RKO (cell line): Measurements from ENCODE around the gene AVL9.
"Not testable (repeated sequence)": the region's sequence is repeated elsewhere in the genome, so short reads cannot be mapped to it uniquely, and the experiment has no call there.

ENCODE experiments used
- DNase-seq: peaks from one replicate; pipeline ENCODE4 v3.0.0-alpha.2; 2016; ENCODE audit warnings: low spot score

AVL9 gene

GRCh38 chr7:32495298-32496051 lies at the start of gene AVL9:
Gene AVL9, plus strand, starts transcription at chr7:32495489. Its CDS starts 221 bp downstream, at chr7:32495710.
- DNase-seq, result peak; percentile 92

DNA sequence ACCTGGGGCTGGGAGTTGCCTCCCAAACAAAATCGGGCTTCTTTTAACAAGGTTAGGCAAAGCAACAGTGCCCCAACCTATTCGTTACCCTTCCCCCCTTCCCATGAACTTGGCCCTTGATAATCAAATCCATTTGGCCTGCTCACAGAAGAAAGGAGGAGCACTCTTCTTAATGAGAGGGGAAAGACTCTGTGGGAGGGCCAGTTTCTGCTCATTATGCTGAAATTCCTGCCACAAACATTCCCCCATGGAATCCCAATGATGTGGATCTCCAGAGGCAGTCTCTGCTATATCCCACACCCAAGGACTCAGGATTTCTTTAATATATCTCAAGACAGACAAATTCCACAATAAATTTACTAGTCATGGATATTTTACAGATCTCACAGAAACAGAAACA lies 48.1 kb upstream of the AVL9 start:
- DNase-seq, result no peak

- DNase-seq, result peak; percentile 16
Measured at GRCh38 chr7:32453341-32454011, 41.8 kb upstream of the AVL9 start.

GRCh38 chr7:32458025-32458424 lies 37.3 kb upstream of the AVL9 start:
- DNase-seq, result no peak

- DNase-seq, result no peak
Measured at GRCh38 chr7:32459788-32460187, 35.5 kb upstream of the AVL9 start.

GRCh38 chr7:32461484-32461883 lies 33.8 kb upstream of the AVL9 start:
- no peak for DNase-seq

DNA sequence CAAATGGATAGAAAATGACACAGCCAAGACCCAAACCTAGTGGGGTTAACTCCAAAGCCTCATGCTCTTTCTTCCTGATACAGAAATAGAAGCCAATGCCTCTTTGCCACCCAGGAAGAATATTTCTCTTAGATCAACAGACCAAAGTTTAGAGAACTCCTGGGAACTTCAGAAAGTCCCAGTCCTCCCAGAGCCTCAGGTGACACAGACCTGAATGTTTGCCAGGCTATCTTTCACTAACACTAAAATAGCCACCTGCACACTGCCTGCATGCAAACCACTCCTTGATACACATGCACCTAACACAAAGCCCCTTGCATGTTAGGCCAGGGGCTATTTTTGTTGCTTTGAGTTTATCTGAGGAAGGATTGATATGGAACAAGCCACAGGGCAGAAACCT lies 32.8 kb upstream of the AVL9 start:
- no peak for DNase-seq

GRCh38 chr7:32462977-32463376 lies 32.3 kb upstream of the AVL9 start:
- DNase-seq, result no peak

- not testable (repeated sequence) for DNase-seq
Measured at GRCh38 chr7:32464641-32465416, 30.5 kb upstream of the AVL9 start.

- not testable (repeated sequence) for DNase-seq
Measured at GRCh38 chr7:32470004-32470403, 25.3 kb upstream of the AVL9 start.

DNA sequence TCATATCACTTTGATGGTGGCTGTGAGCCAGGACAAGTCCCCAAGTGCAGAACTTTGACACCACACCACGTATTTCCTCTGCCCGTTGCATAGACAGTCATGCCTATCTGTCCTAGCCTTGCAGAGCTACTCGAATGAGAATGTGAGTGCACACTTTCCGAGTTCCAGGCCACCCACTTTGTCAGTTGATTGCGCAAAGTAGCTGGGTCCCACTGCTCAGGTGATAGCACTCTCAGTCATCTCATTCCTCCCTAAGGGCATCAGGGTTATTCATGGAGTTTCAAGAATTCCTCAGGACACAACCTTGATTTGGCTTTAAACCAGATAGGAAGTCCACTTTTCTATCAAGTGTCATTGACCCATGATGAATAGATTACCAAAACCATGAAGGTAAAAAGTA lies 24.4 kb upstream of the AVL9 start:
- no peak for DNase-seq

DNA sequence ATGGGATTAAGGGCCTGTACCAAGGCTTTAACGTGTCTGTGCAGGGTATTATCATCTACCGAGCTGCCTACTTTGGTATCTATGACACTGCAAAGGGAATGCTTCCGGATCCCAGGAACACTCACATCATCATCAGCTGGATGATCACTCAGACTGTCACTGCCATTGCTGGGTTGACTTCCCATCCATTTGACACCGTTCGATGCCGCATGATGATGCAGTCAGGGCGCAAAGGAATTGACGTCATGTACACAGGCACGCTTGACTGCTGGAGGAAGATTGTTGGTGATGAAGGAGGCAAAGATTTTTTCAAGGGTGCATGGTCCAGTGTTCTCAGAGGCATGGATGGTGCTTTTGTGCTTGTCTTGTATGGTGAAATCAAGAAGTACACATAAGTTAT lies 23.3 kb upstream of the AVL9 start:
- DNase-seq, result no peak

DNA sequence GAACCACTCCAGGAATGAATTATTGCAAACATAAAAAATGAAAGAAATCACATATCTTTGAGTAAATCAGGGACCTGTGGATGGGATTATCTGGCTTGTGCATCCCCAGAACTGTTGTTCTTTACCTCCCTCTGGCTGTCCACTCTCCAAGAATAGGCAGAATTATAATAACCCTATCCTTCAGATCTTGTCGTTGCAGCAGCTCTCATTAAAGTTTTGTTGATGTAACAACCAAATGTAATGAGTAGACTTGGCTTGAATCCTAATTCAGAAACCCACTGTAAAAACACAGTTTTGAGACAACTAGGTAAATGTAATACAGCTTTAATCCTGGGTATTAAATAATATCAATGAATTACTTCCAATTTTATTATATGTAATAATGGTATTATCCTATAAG lies 21.3 kb upstream of the AVL9 start:
- DNase-seq, result no peak

DNA sequence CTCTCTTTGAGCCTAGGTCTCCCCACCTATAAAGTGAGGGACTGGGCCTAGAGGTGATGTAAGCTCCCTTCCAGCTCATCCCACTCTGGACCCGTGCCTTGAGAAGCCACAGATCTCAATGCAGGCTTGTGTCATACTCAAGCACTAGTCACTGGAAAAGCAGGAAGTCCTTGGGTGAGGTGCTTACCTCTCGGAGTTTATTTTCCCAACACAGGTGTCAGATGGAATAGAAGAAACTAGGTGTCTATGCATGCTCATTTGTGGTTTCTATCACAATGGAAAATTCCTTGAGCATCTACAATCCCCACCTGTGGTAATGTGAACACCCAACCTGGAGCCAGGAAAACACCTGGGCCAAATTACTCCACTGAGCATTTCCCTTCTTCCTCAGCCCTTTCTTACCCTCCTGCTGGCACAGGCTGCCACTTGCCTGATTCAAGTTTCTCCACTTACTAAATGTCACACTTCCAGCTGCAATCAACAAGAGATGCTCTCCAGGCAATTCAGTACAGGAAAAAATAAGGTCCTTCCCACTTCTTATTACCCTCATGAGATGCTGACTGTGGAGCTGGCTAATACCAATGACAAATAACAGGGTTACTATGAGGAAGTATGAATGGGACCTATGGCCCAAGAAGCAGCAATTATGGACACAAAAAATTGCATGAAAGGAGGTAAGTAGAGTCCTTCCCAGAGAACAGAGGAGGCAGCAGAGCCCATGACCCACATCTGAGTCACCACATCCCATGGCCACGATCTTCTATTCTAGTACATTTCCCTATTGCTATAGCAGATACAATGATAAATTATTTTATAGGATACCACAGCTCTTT lies 18.3 kb upstream of the AVL9 start:
- no peak for DNase-seq

DNA sequence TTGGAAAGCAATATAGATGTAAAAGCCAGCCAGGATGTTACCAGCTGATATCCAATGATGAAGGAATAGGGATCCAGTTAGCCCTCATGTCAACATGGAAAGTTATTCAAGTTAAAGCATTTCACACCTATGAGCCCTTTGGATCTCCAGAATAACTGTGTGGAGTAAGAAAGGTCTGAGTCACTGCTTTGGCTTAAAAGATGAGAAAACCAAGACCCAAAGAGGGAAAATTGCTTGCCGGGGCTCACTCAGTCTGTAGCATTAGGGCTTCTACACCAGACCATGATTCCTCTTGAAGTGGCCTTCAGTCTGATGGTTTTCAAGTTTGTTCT lies 17.7 kb upstream of the AVL9 start:
- no peak for DNase-seq

DNA sequence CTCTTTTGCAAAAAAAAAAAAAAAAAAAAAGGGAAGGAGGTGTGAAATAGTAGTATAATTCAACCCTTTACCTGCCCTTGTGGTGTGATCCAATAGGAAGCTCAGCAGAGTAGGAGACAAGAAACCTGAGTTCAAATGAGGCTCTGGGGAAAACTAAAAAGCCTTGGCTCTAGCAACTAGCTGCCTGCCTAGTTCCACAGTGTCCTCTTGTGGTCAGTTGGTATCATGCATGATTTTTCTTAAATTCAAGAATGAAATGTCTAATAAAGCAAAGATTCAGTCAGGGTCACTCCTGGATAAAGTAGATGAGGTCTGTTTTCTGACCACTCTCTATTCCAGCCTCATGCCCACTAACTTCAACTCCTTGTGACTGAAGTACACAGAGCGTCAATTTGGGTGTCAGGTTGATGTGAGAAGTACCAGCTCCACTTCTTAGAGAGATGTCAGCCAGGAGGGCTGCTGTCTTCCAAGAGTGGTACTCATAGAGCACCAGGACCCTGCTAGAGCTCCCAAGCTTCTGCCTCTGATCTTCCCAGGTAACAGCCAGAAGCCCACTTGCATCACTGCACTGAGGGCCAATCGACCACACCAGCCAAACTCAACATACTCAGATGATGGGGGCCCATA lies 15.6 kb upstream of the AVL9 start:
- peak; percentile 66 for DNase-seq

DNA sequence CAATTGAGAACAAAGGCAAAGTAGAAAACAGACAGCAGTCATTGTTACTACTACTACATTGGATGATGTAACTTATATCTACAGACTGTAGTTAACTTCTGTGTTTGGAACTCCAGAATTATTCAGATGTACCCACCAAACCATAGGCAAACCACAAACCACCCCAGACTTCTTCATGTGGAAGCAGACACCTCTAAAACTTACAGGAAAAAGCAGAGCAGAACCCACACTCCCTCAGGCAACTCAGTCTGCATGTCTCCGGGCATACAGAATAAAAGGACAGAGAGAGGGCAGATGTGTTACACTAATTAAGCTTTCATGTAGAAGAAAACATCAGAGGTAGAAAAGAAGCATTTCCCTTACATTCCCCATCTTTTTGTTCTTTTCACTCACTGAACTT lies 14.1 kb upstream of the AVL9 start:
- DNase-seq, result no peak

- DNase-seq, result no peak
Measured at GRCh38 chr7:32481921-32482320, 13.4 kb upstream of the AVL9 start.

DNA sequence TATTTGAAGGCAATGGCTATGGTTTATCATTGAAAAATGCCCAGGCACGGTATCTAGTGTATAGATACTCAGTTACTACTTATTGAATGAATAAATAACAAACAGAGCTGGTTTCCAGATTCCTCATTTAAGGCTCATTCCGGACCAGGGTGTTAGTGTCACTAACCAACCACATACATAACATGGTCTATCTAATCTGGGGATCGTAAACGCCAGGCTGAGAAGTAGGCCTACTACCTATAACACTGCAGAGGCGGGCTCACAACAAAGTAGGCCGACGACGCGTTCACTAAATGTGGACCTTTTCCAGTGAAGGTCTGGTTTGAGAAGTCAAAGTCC lies 5.5 kb upstream of the AVL9 start:
- DNase-seq, result no peak

DNA sequence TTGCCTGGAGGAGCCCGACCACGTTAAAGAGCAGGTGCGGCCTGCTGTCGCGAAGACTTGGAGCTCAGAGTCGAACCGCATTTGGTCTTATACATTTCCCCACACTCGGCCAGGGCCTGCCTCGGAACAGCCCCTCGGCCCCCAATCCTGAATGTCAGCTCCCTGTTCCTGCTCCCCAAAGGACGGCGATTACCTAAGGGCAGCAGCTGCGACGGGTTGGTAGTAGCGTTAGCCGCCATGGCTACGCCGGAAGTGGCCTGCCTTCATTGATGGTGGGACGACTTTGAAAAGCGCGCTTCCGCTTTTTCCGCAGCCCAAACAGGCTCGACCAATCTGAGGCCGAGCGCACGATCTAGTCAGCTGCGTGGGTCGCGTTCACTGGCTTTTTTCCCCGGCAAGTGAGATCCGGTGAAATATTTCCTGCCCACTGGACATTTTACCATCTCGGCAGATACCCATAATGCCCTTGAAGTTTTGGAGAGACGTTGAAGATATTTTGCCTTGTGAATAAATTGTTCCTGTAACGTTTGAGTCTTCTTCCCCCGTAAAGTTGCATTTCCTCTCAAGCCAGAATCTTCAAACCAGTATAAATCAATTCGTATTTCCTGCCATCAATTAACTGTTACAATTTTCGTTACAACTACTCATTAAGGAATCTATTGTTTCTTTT lies 5.0 kb upstream of the AVL9 start, which contains the start of gene LSM5:
LSM5 (minus strand) TSS at position 254 of the 670 bp plus-strand sequence; CDS start at position 239, 15 bp downstream.
- peak; percentile 95 for DNase-seq

DNA sequence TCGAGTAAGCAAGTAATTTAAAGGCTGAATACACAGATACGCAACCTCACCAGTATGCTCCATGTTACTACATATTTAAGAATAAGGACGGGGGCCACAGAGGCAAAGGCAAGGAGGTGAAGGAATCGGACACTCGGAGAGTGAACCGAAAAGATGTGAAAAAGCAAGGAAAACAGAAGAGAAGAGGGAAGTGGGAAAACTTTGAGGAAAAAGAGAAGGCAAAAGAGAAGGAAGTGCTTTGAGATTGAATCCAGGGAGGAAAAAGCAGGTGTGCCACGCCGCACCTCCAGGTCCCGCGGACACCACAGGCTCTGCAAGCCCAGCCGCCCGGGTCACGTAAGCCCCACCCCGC lies 367 bp upstream of the AVL9 start:
- DNase-seq, result no peak
